Colonic mucosa (tissue), 4 donors: ENCODE results near the gene STXBP4. TPM values are rescaled to one million over a fixed set of nuclear protein-coding genes. Genes with fewer than 3 reads are reported as not detected.

Experiments used
- DNase-seq: peaks from one replicate; pipeline ENCODE4 v3.0.0-alpha.2; 2020
- H3K27ac ChIP-seq: fragments of 200-600 bp; one replicate; pipeline ENCODE4 v1.8.0; 2021
- H3K27me3 ChIP-seq: fragments of 200-600 bp; one replicate; pipeline ENCODE4 v1.8.0; 2021
- H3K36me3 ChIP-seq: fragments of 200-600 bp; one replicate; pipeline ENCODE4 v1.8.0; 2021
- H3K4me1 ChIP-seq: fragments of 200-600 bp; one replicate; pipeline ENCODE4 v1.8.0; 2021; ENCODE audit warnings: mild to moderate bottlenecking
- H3K4me3 ChIP-seq: fragments of 200-600 bp; one replicate; pipeline ENCODE4 v1.8.0; 2021
- H3K9ac ChIP-seq, 2 donors: one replicate each; pipeline ENCODE4 v1.7.0; 2013; ENCODE audit warnings: control low read depth in 2 of 2, low read depth in 2 of 2, low read length in 2 of 2
- H3K9me3 ChIP-seq: fragments of 200-600 bp; one replicate; pipeline ENCODE4 v1.8.0; 2021
- CTCF ChIP-seq: fragments of 200-600 bp; IDR thresholded peaks from one replicate; pipeline ENCODE4 v1.8.0; 2022; ENCODE audit warnings: antibody characterized with exemption, mild to moderate bottlenecking
- intact Hi-C: fragments of 100-400 bp; cut with DNase I; formaldehyde crosslinking; loops from one replicate; pipeline ENCODE4 v1.14.1; 2022
- total RNA-seq, 2 donors: library from RNA; stranded (reverse); fragmentation: NEBNext Ultra II Directional in 1 of 2; extraction: Animal tissue kit (Norgen Biotek cat#: 25700) in 1 of 2; gene quantifications; one replicate each; pipeline ENCODE4 v1.2.1, GENCODE V29; 2021
- donor health status: healthy.
- donor health status: DM: no; HTN: no; CAD: no.
- donor health status: DM: no; HTN: no; CAD: no.

Gene STXBP4
- total RNA-seq, 2 donors from 2014 or later = 6.2 to 6.6 TPM

- H3K4me3 ChIP-seq = no peak overlapping the region
- intact Hi-C loops = no loop called here
- H3K9me3 ChIP-seq = no peaks in the 10 kb centered on the region
- peak; percentile 8 for TF ChIP-seq CTCF
- H3K9ac ChIP-seq = no peak overlapping the region
- H3K36me3 ChIP-seq = no peaks in the 10 kb centered on the region
- H3K27ac ChIP-seq = no peak overlapping the region
- no peaks in the 10 kb centered on the region for H3K4me1 ChIP-seq
- no peak for DNase-seq
- H3K27me3 ChIP-seq = no peaks in the 10 kb centered on the region
These were observed 85.3 kb downstream of the STXBP4 start for GRCh38 chr17:55053855-55054254.

GRCh38 chr17:55054429-55054828, 85.9 kb downstream of the STXBP4 start:
- intact Hi-C loops = no loop called here
- Histone ChIP-seq H3K4me3 (no peak overlapping the region), H3K27me3 (no peaks in the 10 kb centered on the region), H3K9me3 (no peaks in the 10 kb centered on the region), H3K36me3 (no peaks in the 10 kb centered on the region), H3K27ac (no peak overlapping the region), H3K4me1 (no peaks in the 10 kb centered on the region), H3K9ac (no peak overlapping the region)
- no peak for TF ChIP-seq CTCF
- DNase-seq = no peak

- Histone ChIP-seq H3K27me3 (no peaks in the 10 kb centered on the region), H3K4me3 (no peak overlapping the region), H3K9me3 (no peaks in the 10 kb centered on the region), H3K4me1 (no peaks in the 10 kb centered on the region), H3K27ac (no peak overlapping the region), H3K9ac (no peak overlapping the region), H3K36me3 (no peaks in the 10 kb centered on the region)
- DNase-seq = peak; percentile 18
- intact Hi-C loops = no loop called here
- TF ChIP-seq CTCF = no peak
These were observed 88.0 kb downstream of the STXBP4 start for GRCh38 chr17:55056526-55056925.

- Histone ChIP-seq H3K4me3 (no peak overlapping the region), H3K9ac (no peak overlapping the region), H3K36me3 (no peaks in the 10 kb centered on the region), H3K27me3 (no peaks in the 10 kb centered on the region), H3K9me3 (no peaks in the 10 kb centered on the region), H3K27ac (no peak overlapping the region), H3K4me1 (no peaks in the 10 kb centered on the region)
- DNase-seq = no peak
- no peak for TF ChIP-seq CTCF
- intact Hi-C loops = no loop called here
These were observed 88.6 kb downstream of the STXBP4 start for GRCh38 chr17:55057184-55057583.

GRCh38 chr17:55059724-55060123, 91.2 kb downstream of the STXBP4 start:
- Histone ChIP-seq H3K9ac (no peak overlapping the region), H3K27ac (no peak overlapping the region)
- intact Hi-C loops = no loop called here

More at GRCh38 chr17:55059724-55060123, 91.2 kb downstream of the STXBP4 start:
- Histone ChIP-seq H3K4me3 (no peak overlapping the region), H3K9me3 (no peaks in the 10 kb centered on the region), H3K36me3 (no peaks in the 10 kb centered on the region), H3K27me3 (no peaks in the 10 kb centered on the region), H3K4me1 (no peaks in the 10 kb centered on the region)
- TF ChIP-seq CTCF = no peak
- DNase-seq = no peak
